Right lobe of liver (tissue), 4 donors: Measurements from ENCODE around the gene HDGFL3.

ENCODE experiments used
- POLR2A ChIP-seq: fragments of 450-650 bp; IDR thresholded peaks from one replicate; pipeline ENCODE4 v1.6.1; 2017; ENCODE audit warnings: antibody characterized with exemption, mild to moderate bottlenecking
- TF ChIP-seq, protein P1 (sequence below), 4 donors: fragments of 200-600 bp in 3 of 4; fragments of 450-650 bp in 1 of 4; IDR thresholded peaks; one replicate each; pipeline versions ENCODE4 v1.5.1 to v1.8.0; 2016 to 2022; ENCODE audit warnings: antibody characterized with exemption in 4 of 4, mild to moderate bottlenecking in 2 of 4
- donor health status: DM: no; HTN: no; CAD: no.
- donor health status: DM: no; HTN: no; CAD: no.
- donor health status: DM: no; HTN: yes; CAD: no.

DNA sequence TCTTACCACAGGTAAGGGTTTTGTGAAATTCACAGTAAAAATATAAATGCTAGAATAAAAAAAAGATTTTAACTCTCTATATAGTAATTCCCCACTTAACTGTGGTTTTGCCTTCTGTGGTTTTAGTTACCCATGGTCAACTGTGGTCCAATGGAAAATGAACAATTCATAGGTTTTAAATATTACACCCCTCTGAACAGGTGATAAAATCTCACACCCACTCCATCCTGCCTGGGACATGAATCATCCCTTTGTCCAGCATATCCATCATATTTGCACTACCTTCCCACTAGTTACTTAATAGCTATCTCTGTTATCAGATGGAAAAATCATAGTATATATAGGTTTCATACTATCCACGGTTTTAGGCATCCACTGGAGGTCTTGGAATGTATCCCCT is 49.2 kb downstream of the HDGFL3 start:
- TF ChIP-seq, protein P1, sequence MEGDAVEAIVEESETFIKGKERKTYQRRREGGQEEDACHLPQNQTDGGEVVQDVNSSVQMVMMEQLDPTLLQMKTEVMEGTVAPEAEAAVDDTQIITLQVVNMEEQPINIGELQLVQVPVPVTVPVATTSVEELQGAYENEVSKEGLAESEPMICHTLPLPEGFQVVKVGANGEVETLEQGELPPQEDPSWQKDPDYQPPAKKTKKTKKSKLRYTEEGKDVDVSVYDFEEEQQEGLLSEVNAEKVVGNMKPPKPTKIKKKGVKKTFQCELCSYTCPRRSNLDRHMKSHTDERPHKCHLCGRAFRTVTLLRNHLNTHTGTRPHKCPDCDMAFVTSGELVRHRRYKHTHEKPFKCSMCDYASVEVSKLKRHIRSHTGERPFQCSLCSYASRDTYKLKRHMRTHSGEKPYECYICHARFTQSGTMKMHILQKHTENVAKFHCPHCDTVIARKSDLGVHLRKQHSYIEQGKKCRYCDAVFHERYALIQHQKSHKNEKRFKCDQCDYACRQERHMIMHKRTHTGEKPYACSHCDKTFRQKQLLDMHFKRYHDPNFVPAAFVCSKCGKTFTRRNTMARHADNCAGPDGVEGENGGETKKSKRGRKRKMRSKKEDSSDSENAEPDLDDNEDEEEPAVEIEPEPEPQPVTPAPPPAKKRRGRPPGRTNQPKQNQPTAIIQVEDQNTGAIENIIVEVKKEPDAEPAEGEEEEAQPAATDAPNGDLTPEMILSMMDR (IDR thresholded peaks at IDR 0.05): no peak
- TF ChIP-seq POLR2A: no peak
